Amniotic stem cell (primary cell): ENCODE data around the gene GMDS.

Experiments
- DNase-seq: peaks from one replicate; lab custom pipeline; 2025; lab: John Stamatoyannopoulos, UW

GMDS gene

GRCh38 chr6:1586861-1587450 lies 658.4 kb downstream of the GMDS start:
- no peak for DNase-seq

DNA sequence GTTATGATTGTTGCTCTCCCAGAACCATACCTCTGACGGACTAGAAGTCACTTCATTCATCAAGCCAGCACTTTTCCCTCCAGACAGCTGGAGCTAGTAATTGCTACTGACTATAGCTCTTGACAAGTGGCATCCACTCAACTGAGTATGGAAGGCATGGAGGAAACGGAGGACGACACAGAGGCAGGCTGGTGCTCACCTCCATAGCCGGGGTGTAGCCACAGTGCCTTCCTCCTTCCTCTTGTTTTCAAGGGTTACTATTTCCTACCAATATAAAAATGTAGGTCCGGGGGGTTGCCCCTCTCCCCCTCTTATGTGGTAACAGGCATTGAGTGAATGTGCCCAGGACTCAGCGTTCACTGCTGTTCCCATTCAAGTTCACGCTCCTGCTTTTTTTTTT lies 659.1 kb downstream of the GMDS start:
- no peak for DNase-seq

GRCh38 chr6:1585669-1586049 lies 659.7 kb downstream of the GMDS start:
- no peak for DNase-seq

GRCh38 chr6:1584996-1585668 lies 660.3 kb downstream of the GMDS start:
- no peak for DNase-seq

DNA sequence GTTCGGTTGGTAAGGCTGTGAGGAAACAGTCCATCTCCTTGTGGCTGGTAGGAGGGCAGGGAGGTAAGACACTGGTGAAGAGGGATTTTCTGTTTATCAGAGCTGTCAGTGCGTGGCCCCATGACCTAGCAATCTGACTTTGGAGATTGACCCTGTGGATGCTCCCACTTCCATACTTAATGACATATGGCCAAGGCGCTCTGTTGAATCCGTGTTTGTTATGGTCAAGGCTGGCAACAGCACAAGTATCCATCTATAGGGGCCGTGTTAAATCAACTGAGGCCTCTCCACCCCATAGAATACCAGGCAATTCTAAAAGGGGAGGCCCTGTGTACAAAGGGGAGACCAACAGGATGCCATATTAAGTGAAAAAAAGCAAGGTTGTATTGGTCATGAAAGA lies 661.3 kb downstream of the GMDS start:
- no peak for DNase-seq

DNA sequence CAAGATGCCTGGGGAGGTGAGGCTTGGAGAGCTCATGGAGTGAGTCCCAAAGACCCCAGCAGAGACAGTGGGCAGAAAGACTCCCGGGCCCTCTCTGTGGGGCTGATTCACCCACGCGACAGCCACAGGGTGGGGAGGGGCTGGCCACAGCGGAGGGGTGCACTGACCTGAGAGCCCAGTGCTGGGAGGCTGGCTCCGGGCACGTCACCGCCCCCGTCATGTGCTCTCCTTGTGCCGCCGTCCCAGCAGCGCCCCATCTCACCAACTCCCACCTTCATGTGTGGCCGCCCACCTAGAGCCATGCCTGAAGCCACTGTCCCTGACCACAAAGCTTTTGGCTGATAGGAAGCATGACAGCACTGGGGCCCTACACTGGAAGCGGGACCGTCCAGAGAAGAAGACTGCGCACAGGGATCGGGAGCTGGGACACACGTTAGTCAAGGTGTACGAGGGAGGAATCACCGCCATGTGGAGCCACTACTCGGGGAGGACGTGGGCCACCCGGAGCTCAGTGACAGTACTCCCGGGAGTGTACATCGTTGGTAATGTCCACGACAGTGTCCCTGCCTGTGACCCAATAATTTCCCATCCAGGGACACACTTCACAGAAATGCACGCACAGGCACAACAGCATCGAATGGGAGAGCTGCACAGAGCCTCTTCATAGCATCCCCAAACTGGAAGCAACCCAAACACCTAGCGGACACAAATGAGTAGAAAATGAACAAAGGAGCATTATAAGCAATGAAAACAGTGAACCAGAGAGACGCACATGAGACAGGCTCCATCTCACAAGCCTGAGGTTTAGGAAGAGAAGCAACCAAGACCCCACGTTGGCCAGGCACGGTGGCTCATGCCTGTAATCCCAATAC lies 664.0 kb downstream of the GMDS start:
- no peak for DNase-seq

GRCh38 chr6:1580585-1580984 lies 664.8 kb downstream of the GMDS start:
- no peak for DNase-seq

- no peak for DNase-seq
These were observed 665.3 kb downstream of the GMDS start for GRCh38 chr6:1580109-1580508.

DNA sequence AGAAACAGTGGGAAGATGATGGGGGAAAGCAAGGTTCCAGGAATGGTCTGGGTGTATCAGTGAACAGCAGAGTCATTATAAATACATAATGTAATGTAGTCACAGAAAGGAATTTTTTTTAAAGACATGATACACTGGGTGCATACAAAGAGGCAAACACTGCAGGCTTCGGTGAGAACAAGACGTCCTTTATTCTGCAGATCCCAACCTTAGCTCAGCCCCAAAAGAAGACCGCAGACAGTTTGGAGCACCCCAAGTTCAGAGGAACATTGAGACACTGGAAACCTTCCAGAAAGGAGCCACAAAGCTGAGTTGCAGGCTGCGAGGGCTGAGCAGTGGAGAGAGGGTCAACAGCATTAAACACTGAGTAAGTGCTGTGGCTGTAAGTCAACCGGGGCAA lies 666.3 kb downstream of the GMDS start:
- no peak for DNase-seq

DNA sequence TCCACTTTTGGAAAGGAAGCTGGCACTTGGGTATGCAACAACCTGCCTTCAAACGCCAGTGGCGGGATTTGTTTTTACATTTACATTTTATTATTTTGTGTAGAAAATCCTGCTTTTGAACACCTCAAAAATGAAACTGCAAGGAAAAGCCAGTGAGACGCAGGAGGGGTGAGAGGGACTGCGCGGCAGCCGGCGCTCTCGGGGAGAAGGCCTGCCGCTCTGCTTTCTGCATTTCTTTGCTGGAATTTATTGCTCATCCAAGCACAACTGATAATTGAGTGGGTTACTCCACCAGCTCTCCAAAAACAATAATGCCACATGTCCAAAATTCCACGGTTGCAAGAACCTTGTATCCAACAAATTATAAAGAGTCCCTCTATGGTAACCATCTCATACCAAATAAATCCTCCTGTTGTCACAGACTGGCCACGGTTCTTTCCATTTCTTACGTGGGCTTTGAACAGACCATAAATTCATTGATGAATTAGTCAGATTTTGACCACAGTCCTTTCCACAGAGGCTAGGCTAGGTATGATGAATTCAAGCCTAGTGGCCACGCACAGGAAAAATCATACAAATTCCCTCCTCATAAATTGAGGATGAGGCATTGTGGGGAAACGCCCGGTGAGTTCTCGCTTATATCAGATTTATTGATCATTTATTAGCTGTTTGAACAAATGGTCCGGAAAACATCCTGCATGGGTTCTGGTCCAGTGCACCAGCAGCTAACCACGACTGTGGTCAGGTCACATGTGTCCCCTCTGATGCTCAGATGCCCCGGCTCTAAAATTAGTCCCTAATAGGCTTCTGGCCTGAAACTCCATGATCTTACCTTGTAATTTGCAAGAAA lies 667.3 kb downstream of the GMDS start:
- DNase-seq: no peak

GRCh38 chr6:1577146-1577680 lies 668.2 kb downstream of the GMDS start:
- no peak for DNase-seq

GRCh38 chr6:1576711-1577110 lies 668.7 kb downstream of the GMDS start:
- DNase-seq: no peak

GRCh38 chr6:1576166-1576565 lies 669.2 kb downstream of the GMDS start:
- no peak for DNase-seq

DNA sequence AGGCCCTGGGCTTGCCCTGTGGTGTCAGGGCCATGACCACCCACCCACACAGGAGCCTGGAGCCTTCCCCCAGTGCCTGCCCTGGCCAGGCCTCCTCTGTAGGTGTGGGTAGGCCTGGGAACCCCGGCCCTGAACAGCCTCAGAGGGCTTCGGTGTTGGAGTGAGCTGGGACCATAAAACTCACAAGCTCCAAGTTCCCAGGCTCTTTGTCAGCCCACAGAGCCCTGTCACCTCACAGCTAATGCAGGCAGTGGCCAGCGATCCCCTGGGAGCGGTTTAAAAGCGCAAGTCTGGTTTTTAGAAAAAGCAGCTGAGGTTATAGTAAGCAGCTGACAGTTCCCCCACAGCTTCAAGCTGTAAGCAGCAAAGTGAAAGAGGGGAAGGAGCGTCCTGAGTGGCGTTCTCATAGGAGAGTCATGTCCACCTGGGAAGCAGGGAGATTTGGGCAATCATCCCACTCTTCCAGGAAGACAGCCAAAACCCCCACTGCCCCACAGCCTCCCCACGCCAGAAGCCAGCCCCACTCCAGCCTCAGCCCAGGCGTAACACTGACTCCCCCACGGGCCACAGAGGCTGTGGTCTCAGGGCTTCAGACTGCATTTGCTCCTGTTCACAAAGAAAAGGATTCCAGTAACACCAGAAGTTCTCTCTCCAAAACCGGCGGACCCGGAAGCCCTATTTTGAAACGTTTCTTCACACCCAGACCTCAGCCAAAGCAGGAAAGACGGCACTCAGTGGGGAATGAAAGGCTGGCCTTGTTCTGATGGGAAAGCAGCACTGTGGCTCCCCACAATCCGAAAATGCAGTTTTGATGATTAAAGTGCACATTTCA lies 670.0 kb downstream of the GMDS start:
- no peak for DNase-seq

DNA sequence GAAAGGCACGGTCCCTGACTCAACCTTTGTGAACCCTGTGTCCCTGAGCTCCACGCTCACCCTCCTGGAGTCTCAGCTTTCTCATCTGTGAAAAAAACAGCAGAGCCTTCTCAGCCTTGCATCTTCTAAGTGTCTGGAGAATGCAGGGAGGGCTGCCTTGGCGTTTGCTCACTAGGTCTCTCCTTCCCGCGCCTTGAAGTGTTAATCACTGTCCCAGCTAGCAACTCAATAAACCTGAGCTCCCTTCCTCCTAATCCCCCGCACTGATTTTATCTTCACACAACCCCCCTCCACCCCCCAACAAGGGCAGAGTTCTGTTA lies 670.6 kb downstream of the GMDS start:
- DNase-seq: no peak

DNA sequence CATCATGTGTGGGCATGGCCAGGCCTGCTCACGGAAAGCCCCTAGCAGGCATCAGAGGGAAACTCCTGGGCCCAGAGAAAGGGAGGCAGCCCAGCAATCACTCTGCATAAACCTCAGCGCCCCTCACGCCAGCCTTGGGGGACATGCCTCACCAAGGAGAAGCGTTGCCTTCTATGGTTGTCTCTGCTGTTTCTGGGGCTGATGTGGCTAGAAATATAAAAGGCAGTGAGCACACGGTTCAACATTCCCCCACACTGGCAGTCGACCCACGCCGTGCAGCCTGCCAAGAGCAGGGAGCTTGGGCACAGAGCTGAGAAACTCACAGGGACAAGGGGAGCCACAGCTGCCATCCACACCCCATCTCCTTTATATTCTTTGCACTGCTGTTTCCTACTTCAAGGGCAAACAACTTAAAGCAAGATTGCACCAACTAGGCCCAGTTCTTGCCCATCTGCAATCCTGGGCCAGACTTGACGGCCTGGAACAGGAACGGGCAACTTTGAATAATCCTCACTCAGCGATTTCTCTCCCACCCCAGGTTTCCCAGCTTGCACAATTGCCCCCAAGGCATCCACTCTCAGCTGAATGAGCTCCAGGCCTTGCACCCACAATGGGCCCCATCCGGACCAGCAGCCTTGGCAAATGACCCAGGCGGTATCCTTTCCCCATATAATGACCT lies 671.2 kb downstream of the GMDS start:
- no peak for DNase-seq
